NCI-H1417 (cell line): Measurements from ENCODE around the gene ZBTB18.

Experiments
- DNase-seq, 3 experiments: peaks; one replicate each; lab custom pipeline; 2025; lab: John Stamatoyannopoulos, UW

ZBTB18 gene

DNA sequence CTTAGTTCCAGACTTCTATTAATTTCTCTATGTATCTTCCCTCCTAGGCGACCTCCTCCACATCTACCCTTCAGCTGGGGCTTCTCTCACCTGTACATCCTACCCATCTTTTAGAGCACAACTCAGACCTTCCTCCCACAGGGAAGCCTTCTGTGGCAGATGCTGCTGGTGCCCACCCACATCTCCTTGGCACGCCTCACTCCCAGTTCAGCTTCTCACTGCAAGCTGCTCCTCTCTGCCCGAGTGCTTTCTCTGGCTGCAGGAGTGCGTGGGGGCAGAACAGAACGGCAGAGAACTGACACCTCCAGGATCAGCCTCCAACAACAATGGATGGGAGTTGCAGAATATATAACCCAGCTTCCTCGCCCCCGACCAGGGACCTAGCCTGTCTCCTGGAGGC lies 36.5 kb downstream of the ZBTB18 start:
- no peak for DNase-seq

DNA sequence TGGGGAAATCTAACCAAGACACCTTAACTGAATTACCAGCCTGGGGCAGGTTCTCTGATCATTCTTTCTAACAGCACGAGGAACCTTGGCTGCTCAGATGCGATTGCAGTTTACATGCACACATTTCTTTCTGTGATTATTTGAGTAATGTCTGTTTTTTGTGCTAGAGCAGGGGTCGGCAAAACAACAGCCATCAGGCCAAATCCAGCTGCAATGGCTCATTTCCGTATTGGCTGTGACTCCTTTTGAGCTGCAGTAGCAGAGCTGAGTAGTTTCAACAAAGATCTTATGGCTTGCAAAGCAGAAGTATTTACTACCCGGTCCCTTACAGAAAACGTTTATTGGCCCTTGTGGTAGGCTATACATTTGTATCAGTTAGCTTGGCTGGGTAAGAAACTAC lies 37.1 kb downstream of the ZBTB18 start:
- no peak for DNase-seq

DNA sequence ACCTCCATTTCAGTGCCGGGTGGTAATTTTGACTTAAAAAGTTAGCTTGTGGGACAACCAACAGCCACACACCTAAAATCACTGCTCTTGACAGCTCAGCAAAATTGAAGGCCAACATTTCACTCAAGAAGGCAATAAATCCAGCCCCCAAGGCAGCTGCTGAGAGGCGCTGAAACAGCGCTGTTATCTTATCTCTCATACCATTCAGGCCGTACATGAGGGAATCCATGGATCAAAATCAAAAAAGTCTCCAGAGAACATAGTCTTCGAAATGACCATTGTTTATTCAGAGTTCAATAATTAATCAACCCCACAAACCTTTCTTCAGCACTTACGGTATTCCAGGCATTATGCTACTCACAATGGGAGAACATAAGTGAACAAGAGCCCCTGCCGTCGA lies 38.5 kb downstream of the ZBTB18 start:
- no peak for DNase-seq

DNA sequence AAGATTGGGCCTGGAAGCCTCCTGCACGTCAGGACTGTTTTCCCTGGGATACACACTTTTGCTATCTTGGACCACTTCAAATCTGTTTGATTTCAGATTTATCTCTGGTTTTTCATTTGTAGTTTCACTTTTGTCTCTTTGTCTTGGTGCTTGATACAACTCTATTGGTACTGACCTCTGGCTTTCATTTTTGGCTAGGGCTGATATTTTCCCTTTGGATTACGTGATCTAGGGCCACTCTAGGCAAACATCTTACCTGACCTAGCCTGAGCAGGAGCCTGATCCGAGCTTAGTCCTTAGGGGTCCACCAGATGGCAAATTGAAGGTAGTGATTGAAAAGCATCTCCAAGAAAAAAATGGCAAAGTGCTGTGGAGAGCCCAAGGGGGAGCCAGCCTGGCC lies 39.6 kb downstream of the ZBTB18 start:
- no peak for DNase-seq

DNA sequence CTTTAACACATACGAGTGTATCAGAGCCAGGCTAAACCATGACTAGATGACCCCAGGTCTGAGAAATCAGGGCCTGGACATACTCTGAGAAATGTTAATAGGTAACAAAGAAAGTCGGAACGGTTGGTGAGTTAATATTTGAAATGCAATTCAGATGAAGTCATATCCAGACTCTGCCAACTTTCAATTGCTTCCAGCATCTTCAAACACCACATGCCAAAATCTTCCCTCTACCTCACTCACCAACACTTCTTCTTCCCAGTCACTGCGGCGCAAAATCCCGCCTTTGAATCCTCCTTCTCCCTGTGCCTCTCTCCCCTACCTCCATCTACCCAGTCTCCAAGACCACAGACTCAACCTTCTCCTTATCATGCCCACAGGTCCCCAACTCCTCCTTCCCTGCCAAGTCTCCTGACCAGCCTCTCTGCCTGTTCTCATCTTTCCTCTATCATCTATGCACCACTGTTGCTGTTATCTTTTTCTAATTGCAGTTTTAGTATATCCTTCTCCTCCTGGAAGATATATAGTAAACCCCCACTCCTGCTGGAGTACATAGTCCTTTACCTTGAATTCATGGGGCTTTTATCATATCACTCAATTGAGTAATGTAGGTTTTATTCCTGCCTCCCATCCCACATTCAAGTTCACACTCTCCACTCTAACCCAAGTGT lies 41.3 kb downstream of the ZBTB18 start:
- DNase-seq = no peak

DNA sequence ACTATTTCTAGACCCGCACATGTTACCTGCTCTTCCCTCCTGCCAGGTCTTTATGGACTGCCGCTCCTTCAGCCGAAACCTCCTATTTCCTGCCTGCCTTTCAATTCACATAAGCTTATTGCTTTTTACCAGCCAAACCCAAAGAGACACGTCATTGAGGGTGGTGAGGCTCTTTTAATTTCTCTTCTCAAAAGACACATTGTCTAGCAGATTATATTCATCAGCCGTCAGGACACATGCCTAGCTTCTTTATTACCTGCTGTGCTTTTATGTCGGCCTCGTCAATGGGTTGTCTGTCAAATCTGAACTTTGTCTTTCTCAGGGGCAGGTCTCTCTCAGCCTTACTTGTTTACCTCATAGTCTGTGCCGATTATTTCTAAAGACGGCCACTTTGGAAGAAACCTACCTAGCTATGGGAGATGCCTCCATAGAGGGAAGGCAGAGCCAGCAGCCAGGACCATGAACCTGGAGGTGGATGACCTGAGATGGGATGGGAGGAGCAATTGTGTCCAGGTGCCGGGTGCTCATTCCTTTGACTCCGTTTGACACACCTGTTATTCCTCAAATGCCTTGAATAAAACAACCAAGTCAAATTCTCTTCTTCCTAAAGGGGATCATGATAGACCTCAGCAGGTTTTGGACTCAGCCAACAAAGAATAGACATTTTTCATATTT lies 42.0 kb downstream of the ZBTB18 start:
- DNase-seq = peak in 2 of 3 experiments; percentile 21 to 42

DNA sequence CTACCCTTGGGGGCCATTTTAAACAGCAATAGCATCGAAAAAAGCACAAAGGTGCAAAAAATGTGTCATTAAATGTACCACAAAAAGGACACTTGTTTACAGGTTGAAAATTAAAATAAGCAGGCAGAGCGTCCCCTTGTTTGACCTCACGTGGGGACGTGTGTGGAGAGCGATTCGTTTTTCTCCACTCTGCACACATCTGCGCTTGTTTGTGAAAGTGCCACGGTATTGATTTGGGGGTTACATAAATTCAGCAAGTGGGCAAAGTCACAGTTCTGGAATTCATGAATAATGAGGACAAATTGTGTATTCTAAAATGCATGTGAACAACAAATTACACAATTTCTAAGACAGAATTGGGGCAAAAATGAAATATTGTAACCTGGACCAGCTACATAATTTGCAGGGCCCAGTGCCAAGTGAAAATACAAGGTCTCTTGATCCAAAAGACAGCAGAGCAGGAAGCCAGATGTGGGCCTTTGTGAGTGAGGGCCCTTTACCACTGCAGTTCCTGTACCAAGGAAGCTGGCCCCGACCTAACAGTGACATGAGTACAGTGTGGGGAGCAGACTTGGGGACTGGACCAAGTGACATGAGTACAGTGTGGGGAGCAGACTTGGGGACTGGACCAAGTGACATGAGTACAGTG lies 43.9 kb downstream of the ZBTB18 start:
- no peak for DNase-seq

DNA sequence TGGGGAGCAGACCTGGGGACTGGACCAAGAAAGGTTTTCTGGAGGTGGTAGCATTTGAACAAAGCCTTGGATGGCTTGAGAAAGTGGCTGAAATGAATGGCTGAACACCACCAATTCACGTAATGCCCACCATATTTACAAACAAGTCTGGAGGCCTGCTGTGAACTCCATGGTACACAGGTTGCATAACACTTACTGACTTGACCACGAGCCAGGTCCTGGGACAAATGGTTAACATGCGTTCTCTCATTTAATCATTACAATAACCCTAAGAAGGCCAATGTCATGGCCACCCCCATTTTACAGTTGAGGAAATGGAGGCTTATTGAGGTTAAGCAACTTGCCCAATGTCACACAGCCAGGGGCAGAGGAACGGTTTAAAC lies 44.4 kb downstream of the ZBTB18 start:
- DNase-seq = no peak

DNA sequence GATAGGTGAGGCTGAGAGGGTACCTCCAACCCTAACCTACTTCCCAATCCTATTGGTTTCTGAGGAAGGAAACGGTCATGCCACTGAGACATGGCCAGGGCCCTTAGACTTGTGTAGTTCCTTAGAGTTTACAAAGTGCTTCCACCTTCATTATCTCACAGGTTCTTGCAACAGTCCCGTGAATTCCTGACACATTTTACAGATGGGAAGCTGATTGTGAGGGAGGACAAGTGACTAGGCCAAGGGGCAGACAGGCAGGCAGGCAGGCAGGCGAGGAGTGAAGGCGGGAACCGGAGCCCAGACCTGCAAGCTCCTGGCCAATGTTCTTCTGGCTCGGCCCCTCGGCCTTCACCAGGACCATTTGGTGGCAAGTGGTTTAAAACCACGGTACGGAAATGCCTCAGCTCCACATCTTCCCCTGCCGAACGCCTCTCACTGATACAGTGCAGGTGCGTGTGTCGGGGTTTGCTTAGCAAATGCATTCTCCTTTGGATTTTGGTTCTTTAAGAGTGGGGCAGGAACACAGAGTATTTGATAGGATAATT lies 45.1 kb downstream of the ZBTB18 start:
- no peak for DNase-seq

DNA sequence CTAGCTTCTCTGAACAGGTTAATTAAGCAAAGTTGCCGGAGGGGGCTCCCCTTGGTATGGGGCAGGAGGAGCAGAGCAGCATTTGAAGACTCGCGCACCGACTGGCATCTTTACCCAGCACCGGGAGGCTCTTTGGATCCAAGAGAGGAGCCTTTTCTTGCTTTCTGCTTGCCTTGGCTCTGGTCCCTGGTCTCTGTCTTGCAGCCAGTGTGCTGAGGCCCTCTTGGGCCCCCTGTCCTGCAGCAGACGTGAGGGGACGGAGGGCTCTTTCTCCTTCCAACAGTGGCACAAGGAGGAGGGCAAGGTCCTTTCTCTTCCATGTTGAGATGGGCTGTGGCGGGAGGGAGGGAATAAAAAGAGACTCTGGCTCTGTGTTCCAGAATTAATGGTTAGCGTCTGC lies 45.6 kb downstream of the ZBTB18 start:
- no peak for DNase-seq

DNA sequence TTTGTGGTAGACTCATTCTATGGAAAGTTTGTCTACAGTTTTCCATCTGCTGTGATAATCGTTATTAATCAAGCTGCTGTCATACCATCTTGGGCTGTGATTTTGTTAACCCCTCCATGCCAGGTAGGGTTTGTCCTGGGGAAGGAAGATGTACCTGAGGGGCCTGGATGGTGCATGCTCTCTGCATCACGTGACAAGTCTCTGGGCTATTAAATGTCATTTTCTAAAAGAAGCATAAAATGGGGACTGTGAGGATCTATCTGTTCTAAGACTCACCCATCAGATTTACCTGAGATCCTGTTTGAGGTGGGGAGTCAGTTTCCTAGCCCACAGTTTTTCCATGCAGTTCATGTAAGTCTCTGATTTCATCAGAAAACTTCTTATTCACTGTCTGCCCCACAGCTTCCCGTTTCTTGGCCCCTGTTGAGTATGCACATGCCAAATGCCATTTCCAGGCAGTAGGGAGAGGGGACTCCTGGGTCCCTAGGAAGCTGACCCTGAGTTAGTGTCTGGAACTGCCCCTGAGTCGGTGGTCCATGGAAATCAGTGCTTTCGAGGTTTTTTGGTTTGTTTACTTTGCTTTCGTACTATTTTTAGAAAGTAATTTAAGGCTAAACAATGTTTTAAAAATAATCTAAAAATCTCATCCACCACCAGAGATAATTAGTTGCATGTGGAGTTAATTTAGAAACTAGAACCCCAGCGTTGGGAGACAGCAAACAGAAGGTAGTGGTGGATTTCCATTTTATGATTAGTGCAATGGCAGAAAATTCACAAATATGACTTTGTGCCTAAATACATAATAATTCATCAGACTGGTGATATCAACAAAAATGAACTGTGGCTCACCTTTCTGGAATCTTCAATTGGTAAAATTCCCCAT lies 46.7 kb downstream of the ZBTB18 start:
- DNase-seq = no peak

DNA sequence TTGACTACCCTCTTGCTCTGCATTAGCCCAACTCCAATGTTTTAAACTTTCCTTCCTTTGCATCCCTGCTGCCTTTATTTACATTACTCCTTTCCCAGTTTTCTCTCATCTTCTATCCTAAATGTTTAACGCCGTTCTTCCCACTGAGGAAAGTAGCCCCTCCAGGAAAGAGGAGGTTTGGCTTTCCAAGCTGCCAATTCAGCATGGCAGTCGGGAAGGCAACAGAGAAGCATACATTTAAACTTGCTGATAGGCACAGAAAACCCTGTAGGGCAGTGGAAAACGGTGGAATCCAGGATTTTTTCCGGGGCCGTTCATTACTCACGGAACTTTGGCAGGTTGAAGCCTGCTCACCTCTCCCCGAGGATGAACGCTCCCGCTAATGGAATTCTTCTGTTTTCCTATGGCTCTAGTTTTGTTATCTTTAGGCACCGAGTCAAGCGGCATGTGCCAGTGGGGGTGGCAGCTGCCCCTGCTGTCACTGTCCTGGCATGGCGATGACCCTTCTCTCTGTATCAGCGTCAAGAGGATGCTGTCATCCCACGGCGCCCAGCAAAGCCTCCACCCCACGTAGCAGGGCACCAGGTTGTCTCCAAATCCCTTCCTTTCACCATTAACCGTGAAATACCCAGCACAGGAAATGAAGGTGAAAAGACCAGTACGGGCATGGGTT lies 48.3 kb downstream of the ZBTB18 start:
- no peak for DNase-seq

DNA sequence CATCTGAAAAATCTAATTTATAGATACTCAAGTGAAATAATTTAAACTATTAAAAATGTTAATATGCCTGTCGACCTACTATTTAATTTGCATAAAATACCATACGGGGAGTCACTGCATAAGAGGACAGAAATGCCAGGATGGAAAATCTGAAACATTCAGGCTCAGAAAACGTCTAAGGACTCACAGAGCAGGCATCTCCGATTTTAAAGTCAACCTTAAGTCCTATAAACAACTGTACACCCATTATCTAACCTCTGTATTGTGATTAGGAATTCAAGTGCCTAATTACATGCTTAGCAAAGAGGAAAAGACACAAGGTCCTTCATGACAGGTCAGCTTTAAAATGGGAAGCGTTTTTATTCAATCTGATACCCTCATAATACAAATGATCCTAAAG lies 49.2 kb downstream of the ZBTB18 start:
- DNase-seq = peak in 1 of 3 experiments; percentile 83

DNA sequence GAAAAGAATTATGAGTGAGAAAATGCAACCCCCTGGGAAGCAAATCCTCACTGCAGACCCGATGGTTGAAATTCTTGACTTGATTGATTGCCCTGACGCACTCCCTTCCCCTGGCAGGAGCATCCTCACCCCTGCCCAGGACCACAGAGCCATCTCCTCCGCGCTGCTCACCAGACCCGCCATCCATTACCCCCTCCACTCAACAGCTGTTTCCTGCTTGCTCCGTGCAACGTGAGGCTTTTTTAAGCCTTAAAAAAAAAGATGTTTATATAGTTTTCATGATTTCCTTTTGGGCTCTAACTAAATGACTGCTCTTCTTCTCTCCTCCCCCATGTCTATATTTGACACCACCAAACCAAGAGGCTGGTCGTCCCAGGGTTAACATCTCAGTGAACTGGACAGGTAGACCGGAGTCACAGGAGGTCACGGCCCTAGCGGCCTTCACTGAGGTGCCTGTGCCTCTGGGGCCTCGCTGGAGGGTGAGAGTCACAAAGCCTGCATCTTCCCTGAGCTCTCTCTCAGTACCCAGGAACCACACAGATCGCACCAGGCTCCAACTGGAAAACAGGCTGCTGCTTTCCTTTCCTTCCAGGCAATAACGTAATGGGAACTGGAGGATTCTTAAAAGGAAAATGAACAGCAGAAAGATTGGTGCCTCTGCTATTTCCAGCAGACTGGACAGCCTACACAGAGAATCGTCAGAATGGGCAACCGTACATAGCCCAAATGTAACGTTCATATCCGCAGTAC lies 49.8 kb downstream of the ZBTB18 start:
- peak in 2 of 3 experiments; percentile 52 to 83 for DNase-seq

DNA sequence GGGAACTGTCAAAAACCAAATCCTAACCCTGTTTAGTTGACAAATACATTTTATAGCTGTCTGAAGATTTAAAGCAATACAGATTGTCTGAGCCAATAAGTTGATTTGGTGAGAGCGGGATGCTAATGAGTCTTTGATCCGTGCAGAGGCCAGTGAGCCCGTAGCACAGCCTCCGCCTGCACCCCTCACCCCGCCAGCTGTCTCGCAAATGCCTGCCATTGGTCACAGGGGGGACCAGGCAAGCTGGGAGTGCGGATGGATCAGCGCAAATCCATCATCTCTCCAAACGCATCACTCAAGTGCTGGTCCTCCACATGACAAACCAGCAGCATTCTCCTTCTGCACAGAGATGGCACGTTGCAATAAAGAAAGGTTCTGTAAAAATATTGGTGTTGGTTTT lies 51.0 kb downstream of the ZBTB18 start:
- DNase-seq = peak in 1 of 3 experiments; percentile 61

DNA sequence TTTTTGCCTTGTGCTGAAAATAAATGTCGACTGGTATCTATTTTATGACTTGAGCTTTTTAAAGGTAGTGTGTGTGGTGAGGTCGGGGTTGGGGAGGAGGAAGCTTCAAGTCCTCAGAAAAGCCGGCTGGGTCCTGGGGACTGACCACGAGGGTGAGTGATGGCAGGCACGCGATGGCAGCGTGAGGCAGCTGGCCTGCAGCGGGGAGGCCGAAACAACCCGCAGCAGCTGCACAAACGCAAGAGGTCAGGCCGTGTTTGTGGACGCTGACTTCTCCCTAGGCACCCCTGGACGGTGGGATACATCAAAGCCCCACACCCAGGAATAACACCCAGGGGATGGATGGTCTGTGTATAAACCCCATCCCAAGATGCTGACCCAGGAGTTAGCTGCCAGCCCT lies 51.4 kb downstream of the ZBTB18 start:
- peak in 2 of 3 experiments; percentile 15 to 61 for DNase-seq

DNA sequence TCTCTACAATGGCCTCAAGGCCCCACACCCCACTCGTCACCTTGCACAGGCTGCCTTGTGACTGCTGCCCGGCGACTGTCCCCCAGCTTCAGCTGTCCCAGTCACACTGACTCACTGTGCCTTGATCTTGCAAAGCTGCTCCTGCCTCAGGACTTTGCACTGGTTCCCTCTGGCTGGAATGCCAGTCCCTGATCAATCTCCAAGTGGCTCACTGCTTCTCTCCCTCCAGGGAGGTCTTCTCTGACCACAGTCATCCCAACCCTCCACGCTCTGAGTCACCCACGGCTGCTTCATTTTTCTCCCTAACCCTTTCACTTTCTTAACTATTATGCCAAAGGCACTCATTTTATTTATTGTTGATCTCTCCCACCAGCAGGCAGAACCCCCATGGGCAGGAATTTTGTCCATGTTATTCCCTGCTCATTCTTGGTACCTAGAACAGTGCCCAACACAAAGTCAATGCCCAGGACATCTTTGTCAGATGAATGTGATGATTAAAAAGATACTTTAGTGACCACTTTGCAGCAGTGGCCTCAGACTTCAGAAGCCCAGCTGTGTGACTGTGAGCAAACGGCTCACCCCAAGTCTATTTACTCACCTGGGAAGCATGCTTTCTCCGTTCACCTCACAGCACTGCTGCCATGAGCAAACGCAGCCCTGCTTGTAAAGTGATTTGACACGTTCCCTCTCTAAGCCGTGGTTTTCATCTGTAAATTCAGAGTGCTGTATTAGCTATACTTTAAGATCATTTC lies 53.4 kb downstream of the ZBTB18 start:
- DNase-seq = peak in 2 of 3 experiments; percentile 17 to 67

DNA sequence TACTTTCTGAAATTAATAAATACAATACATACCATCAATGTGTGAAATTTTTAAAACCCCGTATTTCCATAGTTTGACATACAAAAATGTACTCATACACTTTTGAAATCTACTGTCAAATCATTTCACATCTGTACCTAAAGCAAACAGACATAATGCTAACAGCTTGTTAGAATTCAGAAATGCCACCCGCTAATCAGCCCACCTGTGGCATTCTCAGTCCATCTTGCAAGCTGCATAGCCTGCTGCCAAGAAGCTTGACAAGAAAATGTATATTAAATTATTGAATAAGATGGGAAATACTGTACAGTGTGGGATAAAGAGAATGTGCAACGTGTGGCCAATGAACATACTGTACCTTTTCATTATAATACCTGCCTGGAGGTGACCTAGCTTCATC lies 55.1 kb downstream of the ZBTB18 start:
- DNase-seq = peak in 1 of 3 experiments; percentile 49
